COR-L47 (cell line): ENCODE data around the gene FAM168A.
"Not testable (repeated sequence)": the region's sequence is repeated elsewhere in the genome, so short reads cannot be mapped to it uniquely, and the experiment has no call there.

Experiments used
- DNase-seq: peaks from one replicate; lab custom pipeline; 2025; lab: John Stamatoyannopoulos, UW

FAM168A gene

DNA sequence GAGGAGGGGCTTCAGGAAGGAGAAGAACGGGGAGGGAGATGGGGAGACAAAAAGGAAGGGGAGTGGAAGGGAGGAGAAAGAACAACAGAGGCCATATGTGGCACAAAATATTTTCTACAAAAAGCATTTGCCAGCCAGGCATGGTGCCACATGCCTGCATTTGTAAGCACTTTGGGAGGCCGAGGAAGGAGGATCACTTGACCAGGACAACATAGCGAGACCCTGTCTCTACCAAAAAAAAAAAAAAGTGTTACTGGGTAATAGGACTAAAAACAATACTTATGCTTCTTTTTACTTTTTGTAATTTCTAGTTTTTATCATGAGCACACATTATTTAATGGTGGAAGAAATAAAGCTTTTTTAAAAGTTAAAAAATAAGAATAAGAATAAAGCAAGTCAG, 5.3 kb downstream of the FAM168A start:
- no peak for DNase-seq

DNA sequence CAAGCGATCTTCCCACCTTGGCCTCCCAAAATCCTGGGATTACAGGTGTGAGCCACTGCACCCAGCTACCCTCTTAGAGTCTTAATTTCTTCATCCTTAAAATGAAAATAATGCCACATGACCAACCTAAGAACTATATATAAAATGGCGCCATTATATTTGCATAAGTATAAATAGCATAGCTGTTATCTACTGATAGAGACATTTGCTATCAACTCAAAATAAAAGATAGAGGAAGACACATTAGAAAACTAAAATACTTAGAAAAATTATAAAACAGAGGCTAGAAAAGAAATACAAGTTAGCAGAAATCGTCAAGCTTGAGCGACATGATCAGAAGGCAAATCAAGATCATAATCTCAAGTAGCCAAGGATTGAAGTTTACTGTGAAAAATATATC, 6.2 kb downstream of the FAM168A start:
- no peak for DNase-seq

DNA sequence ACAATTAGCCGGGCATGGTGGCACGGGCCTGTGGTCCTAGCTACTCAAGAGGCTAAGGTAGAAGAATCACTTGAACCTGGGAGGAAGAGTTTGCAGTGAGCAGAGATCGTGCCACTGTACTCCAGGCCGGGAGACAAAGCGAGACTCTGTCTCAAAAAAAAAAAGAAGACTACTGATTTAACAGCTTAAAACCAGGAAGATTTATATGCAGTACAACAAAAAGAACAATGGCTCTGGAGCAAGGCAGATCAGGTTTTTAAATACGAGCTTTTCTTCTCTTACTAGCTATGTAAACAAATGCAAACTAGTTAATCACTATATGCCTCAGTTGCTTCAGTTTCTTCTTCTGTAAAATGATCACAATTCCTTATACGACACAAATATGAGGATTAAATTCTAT, 6.9 kb downstream of the FAM168A start:
- DNase-seq: no peak

DNA sequence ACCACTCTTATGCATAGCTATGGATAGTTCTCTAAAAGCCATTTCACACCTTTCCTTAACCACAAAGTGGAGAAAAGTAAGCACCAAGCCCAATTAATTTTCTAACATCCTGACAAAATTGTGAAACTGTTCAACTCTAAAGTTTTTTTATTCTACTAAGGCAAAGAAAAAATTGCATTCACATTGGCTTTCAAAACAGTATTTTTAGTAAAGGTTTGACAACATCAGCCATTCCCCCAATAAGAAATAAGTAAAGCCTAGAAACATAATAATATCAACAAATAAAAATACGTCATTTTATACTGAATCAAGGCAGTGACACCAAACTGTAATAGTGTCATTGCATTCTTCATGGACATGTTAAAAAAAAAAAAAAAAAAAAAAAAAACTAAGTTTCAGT, 11.1 kb downstream of the FAM168A start:
- no peak for DNase-seq

DNA sequence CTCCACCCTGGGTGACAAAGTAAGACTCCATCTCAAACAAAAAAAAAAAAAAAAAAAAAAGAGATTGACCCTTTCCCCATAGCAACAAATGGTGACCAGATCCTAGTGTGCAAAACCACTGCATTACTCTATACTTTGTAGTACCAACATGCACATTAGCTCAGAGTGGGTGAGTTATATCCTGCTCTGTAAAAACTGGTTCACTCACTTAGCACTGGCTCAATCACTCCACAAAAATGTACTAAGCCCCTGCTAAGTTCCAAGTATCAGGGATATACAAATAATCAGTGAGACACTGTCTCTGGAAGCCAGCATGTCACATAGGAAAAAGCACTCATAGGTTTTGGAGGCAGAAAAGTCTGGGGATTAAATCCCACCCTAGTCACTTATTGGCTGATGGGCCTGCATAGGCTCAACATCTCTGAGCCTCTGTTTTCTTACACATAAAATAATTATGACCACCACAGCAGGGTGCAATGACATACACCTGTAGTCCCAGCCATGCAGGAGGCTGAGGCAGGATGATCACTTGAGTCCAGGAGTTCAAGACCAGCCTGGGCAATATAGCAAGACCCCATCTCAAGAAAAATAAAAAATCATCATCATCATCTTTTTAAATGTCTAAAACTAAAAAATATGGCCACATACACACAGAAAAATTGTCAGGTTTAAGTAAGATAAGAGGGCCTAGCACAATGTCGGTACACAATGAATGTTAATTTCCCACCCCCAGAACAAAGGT, 11.9 kb downstream of the FAM168A start:
- no peak for DNase-seq

DNA sequence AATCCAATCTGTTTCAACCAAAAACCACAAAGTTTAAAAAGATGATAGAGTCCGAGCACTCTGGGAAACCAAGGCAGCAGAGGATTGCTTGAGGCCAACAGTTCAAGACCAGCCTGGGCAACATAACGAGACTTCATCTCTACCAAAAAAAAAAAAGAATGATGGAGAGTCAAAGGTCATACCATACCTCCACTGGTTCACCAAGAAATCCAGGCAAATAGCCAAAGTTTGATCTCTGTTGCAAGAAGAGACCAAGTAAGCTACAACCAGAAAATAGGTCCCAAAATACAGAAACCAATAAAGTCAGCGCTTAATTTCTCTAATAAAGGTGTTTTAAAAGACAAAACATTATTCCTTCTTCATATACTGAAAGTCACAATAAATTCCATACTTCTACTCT, 13.1 kb downstream of the FAM168A start:
- no peak for DNase-seq

DNA sequence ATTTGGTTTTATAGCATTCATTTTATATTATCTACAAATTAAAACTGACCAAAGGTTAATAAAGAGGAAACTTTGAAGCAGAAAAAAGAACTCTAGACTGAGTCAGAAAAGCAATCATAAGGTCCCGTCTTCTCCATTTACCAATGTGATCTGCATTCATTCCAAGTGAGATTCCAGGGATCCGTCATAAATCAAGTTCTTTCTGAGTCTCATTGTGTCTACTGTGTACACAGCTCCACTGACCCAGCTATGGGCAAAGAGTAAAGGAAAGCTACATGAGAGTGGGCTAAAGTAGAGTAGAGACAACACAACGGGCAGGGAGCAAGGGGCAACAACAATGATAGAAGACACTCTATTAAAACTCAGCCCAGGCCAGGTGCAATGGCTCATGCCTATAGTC, 15.3 kb downstream of the FAM168A start:
- DNase-seq: no peak

DNA sequence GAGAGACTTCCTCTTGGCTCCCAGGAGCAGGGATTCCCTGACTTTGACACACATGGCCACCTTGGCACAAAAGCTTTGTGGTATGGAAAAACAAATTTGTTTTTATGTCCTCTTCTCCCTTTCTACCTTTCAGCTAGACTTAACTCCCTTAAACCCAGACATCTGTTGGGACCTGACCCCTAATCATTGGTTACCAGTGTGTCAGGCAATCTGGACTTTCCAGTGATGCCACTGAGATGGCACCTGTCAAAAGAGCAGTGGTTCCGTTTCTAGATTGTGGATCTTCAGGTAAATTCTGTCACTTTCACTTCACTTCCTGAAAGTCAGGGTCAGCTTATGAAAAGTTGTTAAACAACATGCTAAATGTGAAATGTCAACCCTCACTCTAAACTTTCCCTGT, 17.2 kb downstream of the FAM168A start:
- DNase-seq: not testable (repeated sequence)

DNA sequence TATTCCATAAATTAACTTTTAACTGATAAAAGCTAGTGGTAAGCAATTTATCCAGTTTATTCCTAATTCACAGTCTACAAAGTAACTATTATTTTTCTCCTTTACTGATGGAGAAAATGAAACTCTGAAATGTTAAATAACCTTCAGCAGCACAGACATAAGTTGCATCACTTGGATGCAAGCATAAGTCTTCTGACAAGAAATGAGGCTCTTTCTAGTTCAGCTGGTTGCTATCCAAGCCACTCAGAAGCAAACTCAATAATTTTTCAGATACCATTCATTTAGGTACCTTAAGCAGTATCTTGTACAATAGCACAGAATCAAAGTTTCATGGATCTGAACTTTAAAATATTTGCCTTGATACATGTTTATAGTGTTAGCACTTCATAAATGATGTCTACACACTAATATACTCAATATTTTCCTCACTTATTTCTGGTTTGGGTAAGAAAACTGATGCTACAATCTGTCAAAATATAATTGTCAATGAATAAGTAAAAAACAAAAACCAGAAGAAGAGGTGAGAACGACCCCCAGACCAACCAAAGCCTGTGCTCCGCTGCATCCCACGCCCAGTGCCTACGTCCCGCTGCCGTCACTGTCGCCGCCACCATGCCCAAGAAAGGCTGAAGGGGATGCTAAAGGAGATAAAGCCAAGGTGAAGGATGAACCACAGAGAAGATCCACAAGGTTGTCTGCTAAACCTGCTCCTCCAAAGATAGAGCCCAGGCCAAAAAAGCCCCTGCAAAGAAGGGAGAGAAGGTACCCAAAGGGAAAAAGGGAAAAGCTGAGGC, 18.1 kb downstream of the FAM168A start:
- DNase-seq: no peak

DNA sequence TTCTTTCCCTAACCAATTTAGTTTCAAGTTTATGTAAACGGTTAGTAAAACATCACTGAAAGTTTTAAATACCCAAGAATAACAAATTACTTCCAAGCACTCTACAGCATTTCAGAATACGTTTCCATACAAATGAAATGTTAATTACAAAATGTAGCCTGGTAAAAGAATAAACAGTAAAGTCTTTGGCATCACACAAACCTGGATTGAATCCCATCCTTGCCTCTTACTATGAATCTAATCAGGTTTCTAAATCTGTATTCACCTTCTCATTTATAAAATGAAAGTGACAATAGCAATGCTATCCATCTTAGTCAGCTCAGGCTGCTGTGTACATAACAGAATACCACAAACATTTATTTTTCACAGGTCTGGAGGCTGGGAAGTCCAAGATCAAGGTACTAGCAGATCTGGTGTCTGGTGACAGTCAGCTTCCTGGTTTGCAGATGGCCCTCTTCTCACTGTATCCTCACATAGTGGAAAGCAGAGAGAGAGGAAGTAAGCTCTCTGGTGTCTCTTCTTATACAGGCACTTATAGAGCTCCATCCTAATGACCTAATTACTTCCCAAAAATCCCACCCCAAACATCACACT, 19.2 kb downstream of the FAM168A start:
- no peak for DNase-seq

DNA sequence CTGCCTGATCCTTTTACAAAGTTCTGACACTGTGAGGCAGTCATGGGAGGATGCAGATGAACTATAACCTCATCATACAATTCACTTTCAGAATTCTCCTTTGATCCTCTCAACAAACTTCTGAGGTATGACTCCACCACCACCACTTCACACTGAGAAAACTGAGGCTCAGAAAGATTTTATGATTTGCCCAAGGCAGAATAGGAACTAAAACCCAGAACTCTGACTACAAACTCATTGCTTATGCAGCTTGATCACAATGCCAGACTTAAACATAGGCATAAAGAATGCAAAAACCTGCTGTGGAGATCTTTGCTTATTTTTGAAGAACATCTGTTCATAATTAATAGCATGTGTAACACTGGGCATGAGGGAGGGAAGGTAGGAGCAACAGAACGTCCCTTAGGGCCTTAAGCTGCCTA, 20.4 kb downstream of the FAM168A start:
- no peak for DNase-seq

DNA sequence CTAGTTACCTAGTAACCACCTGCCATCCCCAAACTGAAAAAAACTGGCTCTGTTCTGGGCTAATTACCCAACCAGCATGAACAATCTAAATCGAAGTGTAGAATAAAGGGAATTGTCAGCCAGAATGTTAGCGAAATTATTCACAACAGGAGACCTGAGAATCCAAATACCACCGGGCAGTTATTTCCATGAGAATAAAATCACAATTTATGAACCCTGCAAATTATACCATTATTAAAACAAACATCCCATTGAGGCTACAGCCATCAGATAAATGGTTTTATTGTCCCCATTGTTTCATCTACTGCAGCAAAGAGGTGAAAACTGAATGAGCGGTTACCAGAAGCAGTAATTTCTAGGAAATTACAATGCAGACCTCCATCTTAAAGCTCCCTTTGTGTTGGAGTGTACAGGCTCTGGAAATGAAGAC, 21.7 kb downstream of the FAM168A start:
- DNase-seq: peak; percentile 97

DNA sequence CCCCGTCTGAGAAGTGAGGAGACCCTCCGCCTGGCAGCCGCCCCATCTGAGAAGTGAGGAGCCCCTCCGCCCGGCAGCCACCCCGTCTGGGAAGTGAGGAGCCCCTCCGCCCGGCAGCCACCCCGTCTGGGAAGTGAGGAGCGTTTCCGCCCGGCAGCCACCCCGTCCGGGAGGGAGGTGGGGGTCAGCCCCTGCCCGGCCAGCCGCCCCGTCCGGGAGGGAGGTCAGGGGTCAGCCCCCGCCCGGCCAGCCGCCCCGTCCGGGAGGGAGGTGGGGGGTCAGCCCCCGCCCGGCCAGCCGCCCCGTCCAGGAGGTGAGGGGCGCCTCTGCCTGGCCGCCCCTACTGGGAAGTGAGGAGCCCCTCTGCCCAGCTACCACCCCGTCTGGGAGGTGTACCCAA, 25.9 kb downstream of the FAM168A start:
- not testable (repeated sequence) for DNase-seq

DNA sequence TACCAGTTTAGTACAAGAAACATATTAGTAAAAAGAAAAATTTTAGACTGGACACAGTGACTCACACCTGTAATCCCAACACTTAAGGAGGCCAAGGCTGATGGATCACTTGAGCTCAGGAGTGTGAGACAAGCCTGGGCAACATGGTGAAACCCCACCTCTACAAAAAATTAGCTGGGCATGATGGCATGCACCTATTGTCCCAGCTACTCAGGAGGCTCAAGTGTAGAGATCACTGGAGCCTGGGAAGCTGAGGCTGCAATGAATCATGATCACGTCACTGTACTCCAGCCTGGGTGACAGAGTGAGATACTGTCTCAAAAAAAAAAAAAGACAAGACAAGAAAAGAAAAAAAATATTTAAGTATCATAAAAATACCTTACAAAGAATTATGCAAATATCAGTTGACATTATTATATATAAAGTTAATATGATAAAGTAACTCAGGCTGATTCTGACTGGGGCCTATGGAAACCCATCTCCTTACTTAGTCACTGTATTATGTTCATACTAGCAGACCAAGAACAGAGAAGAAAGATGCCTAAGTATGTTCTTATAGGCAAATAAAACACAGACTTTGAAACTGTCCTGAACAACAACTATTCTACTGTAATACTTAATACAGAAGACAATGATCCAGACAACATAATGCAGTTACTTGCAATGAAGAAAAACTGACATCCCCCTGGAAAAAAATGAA, 27.3 kb downstream of the FAM168A start:
- no peak for DNase-seq

DNA sequence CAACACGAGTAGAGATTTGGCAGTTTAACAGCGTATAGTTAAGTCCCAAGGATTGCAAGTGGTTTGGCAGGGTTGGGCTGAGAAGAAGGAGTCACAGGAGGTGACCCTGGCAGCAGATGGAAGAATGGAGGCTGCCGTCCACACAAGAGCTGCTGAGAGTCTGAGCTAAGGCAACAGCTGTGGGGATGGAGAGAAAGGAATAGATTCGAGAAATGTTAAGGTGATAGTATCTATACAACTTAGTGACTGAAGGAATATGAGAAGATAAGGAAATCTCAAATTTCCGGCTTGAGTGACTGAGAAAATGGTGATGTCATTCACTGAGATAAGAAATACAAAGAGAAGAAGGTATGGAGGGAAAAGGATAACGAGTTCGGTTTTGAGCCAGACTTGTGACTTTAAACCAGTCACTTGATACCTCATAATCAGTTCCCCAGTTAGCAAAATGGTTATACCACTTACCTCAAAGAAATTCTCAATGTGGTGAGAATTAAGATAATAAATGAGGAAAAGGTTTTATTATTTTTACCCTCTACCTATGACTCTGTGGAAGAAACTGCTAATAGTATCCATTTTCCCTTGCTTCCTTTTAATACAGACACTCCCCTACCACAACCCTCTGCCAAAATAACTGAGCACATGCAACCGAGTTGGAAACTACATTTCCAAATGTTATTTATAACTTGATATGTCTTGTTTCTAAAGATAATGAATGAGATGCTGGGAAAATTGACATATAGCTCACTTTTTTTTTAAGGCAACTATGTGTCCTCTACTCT, 30.7 kb downstream of the FAM168A start:
- DNase-seq: no peak

DNA sequence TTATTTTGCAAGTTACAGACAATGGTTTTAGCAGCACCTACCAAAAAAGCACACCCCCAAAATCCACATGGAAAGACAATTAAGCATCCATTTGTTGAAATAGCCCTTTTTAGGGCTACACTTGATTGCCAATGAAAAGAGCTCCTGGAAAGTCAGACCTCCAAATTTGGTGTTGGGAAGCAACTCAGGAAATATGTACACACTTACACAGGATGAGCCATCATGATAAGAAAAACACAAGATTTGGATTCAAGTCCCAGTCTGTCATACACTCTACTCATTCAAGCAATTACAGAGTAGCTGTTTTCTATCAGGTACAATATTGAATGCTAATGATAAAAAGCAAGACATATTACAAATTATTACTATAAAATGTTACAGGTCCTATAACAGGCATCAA, 31.5 kb downstream of the FAM168A start:
- no peak for DNase-seq

DNA sequence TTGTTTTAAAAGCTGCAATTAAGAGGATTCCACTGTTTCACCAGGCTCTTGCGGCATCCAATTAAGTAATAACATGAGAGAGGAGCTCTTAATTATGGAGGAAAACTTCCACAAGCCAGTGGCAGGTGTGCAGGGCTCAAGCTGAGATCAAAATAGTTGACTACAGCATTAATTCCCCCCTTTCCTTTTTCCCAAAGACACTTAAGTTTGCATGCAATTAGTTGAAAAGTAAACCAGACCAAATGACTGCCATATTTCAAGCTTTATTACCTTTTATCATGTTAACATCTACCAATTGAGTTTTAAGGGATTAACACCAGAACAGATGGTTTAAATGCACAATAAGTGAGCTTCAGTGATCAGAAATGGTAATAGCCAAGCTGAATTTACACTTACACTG, 32.1 kb downstream of the FAM168A start:
- DNase-seq: no peak

DNA sequence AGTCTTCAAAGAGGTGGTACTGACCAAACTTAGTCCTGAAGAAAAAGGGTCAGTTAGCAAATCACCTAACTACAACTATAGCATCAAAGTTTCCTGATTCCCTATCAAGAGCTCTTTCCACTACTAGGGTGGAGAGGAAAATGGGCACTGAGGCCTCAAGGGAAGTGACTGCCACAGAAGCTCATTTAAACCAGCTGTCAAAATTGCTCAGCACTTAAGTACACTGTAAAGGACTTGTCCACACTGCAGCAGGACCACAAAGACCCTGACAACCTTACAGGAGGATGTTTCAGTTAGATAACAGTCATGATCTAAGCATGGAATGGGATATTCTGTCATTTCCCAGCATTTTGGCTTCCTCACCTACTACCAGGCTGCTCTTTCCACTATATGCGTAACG, 33.0 kb downstream of the FAM168A start:
- no peak for DNase-seq

DNA sequence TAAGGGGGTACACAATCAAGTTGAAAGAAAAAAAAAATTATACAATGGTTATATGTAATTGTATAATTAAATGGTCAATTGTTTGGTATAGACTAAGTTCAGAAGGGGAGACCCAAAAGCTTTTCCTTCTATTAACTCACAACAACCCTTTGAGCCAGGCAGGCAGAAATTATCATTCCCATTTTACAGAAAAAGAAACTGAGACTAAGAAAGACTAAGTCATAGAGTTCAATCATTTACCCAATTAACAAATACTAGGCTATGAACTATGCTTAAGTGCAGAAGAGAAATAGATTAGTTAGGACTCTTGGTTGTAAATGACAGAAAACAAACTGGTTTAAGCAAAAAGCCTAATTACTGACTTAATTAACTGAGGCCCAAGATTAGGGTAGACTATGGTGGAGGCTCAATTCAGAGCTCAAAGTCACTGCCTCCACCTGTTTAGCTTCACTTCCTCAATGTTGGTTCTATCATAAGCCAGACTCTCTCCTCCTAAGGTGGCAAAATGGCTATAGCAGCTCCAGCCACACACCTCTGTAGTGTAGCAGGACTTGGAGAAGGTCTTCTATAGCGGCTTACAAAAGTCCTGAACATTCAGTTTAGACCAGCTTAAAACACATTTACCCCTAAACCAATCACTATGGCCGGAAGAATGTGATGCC, 34.2 kb downstream of the FAM168A start:
- no peak for DNase-seq

DNA sequence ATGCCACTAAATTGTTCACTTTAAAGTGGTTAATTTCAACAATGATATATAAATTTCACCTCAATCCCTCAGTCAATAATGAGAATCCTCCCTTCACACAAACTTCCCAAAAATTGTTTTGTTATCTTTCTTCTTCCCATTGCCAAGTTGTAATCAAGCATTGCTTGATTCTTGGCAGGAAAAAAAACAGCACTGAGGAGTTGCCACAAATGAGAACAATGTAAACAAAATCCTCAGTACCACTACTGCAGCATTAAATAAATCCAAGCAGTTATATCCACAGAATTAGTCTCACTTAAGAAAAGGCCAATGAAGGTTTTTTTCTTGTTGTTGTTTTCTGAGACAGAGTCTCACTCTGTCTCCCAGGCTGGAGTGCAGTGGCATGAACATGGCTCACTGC, 38.2 kb downstream of the FAM168A start:
- no peak for DNase-seq

DNA sequence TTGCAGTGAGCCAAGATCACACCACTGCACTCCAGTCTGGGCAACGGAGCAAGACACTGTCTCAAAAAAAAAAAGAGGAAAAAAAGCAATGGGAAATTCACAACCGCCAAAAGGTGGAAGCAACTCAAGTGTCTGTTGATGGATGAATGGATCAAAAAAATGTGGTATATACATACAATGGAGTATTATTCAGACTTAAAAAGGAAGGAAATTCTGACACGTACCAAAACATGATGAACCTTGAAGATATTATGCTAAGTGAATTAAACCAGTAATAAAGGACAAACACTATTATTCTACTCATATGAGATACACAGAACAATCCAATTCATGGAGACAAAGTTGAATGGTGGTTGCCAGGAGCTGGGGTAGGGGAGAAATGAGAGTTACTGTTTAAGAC, 40.9 kb downstream of the FAM168A start:
- no peak for DNase-seq
